ENCODE measurements around the gene MSX1.
A peak's percentile ranks its signal among the peaks of the same experiment; 100 is the strongest.
"Not testable (repeated sequence)": the region's sequence is repeated elsewhere in the genome, so short reads cannot be mapped to it uniquely, and the experiment has no call there.

Gene MSX1

GRCh38 chr4:4859325-4859798, at the start of gene MSX1:
MSX1 (plus strand) TSS chr4:4859665; CDS start chr4:4859900, 235 bp downstream.
- DNase-seq (ENCODE audit: low read depth in 4 of 4, low spot score in 1 of 4) = peak in 2 of 4 experiments; percentile 32 to 59

DNA sequence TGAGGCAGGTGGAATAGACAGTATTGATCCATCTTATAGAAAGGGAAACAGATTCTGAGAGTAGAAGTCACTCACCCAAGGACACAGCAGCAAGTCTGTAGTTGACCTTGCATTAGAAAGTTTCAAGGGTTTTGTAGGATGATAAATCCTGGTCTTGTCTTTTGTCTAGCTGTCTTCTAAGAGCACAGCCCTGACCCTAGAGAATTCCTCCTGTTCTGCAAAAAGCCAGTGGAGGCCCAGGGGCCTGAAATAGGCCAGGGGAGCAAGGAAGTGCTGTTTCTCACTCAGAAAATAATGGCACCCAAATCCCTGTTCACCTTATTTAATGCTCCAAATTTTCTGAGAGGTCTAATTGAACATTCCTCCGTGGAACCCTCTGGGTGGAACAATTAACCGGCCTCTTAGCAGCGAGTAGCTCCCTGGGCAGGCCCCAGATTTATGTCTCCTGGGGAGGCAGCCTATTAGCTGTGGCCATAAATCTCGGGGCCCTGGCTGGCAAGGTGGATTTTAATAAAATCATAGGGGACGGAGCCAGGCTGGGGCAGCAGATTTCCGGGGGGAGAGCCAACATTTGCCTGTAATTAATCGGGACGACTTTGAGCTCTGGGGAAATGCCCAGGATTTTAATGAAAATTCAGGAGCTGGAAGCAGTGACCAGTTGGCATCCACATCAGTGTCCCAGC, 49.2 kb upstream of the MSX1 start:
- DNase-seq (ENCODE audit: low read depth in 4 of 4, low spot score in 1 of 4) = no peak

DNA sequence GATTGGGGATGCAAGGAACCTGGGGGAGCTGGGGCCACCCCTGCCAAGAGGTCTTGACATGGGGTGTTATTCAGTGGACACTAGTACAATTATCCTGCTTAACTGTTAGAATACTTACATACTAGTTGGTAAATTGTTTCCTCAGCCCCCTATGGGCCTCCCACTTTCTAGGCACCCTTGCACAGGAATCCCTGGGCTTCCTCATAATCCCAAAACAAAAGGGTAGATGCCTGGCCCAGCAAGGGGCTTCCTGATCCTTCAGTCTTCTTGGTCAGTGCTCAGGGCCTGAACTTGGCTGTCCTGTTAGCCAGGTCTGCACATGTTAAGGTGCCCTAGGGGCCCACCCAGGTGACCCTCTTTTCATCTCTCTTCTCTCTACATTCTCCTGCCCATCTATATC, 48.7 kb upstream of the MSX1 start:
- DNase-seq (ENCODE audit: low read depth in 4 of 4, low spot score in 1 of 4) = no peak

- no peak for DNase-seq (ENCODE audit: low read depth in 4 of 4, low spot score in 1 of 4)
Observed at GRCh38 chr4:4812145-4812794, 47.2 kb upstream of the MSX1 start.

GRCh38 chr4:4818415-4819212, 40.9 kb upstream of the MSX1 start:
- DNase-seq (ENCODE audit: low read depth in 4 of 4, low spot score in 1 of 4) = no peak

- DNase-seq (ENCODE audit: low read depth in 4 of 4, low spot score in 1 of 4) = no peak
Observed at GRCh38 chr4:4819213-4819606, 40.3 kb upstream of the MSX1 start.

- no peak for DNase-seq (ENCODE audit: low read depth in 4 of 4, low spot score in 1 of 4)
Observed at GRCh38 chr4:4820261-4820660, 39.2 kb upstream of the MSX1 start.

- DNase-seq (ENCODE audit: low read depth in 4 of 4, low spot score in 1 of 4) = no peak
Observed at GRCh38 chr4:4820739-4821138, 38.7 kb upstream of the MSX1 start.

DNA sequence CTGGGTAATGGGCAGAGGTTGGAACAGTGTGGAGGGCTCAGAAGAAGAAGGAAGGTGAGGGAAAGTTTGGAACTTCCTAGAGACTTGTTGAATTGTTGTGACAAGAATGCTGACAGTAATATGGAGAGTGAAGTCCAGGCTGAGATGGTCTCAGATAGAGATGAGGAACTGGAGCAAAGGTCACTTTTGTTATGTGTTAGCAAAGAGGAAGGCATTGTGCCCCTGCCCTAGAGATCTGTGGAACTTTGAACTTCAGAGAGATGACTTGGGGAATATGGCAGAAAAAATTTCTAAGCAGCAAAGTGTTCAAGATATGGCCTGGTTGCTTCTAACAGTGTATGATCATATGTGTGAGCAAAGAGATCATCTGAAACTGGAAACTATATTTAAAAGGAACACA, 37.9 kb upstream of the MSX1 start:
- DNase-seq (ENCODE audit: low read depth in 4 of 4, low spot score in 1 of 4) = no peak

DNA sequence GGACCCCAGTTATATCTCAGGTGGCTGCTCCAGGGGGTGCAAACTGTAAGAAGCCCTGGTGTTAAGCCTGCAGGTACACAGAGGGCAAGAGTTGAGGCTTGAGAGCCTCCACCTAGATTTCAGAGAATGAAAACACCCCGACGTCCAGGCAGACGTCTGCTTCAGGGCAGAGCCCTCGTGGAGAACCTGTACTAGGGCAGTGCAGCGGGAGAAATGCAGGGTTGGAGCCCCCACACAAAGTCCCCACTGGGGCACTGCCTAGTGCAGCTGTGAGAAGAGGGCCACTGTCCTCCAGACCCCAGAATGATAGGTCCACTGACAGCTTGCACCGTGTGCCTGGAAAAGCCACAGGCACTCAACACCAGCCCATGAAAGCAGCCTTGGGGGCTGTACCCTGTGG, 37.2 kb upstream of the MSX1 start:
- not testable (repeated sequence) for DNase-seq (ENCODE audit: low read depth in 4 of 4, low spot score in 1 of 4)

DNA sequence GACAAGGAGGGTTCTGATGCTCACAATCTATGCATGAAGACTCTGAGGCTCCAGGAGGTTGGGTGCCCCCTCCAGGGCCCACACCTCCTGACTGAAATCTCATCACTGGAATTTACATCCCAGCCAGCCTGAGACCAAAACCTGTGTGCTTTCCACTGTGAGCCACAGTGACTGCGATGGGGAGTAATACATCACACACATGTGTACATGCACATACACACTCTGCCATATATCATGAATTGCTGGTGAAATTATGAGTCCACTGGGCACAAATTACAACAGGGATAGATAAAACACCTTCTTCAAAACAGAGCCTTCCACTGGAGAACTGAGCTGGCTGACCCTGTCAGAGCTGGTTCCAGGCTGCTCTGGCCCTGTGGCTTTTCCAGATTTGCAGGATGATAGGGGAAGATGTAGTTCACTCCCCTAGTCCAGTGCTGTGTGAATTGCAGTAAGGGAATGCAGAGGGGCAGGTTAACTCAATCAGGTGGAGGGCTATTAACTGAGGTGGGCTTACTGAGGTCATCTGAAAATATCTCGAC, 35.8 kb upstream of the MSX1 start:
- DNase-seq (ENCODE audit: low read depth in 4 of 4, low spot score in 1 of 4) = no peak

- no peak for DNase-seq (ENCODE audit: low read depth in 4 of 4, low spot score in 1 of 4)
Observed at GRCh38 chr4:4824232-4824631, 35.2 kb upstream of the MSX1 start.

- DNase-seq (ENCODE audit: low read depth in 4 of 4, low spot score in 1 of 4) = no peak
Observed at GRCh38 chr4:4825431-4825830, 34.0 kb upstream of the MSX1 start.

- no peak for DNase-seq (ENCODE audit: low read depth in 4 of 4, low spot score in 1 of 4)
Observed at GRCh38 chr4:4829837-4830236, 29.6 kb upstream of the MSX1 start.

DNA sequence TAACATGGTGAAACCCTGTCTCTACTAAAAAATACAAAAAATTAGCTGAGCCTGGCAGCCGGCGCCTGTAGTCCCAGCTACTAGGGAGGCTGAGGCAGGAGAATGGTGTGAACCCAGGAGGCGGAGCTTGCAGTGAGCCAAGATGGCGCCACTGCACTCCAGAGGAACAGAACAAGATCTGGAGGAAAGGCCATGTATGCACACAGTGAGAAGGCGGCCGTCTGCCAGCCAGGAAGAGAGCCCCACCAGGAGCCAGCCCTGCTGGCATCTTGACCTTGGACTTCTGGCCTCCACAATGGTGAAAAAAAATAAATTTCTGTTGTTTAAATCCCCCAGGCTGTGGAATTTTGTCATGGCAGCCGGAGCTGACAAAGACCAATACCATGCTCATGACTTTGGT, 28.2 kb upstream of the MSX1 start:
- DNase-seq (ENCODE audit: low read depth in 4 of 4, low spot score in 1 of 4) = no peak

- DNase-seq (ENCODE audit: low read depth in 4 of 4, low spot score in 1 of 4) = no peak
Observed at GRCh38 chr4:4831825-4832224, 27.6 kb upstream of the MSX1 start.

GRCh38 chr4:4836044-4836443, 23.4 kb upstream of the MSX1 start:
- DNase-seq (ENCODE audit: low read depth in 4 of 4, low spot score in 1 of 4) = no peak

- no peak for DNase-seq (ENCODE audit: low read depth in 4 of 4, low spot score in 1 of 4)
Observed at GRCh38 chr4:4837316-4837715, 22.1 kb upstream of the MSX1 start.

DNA sequence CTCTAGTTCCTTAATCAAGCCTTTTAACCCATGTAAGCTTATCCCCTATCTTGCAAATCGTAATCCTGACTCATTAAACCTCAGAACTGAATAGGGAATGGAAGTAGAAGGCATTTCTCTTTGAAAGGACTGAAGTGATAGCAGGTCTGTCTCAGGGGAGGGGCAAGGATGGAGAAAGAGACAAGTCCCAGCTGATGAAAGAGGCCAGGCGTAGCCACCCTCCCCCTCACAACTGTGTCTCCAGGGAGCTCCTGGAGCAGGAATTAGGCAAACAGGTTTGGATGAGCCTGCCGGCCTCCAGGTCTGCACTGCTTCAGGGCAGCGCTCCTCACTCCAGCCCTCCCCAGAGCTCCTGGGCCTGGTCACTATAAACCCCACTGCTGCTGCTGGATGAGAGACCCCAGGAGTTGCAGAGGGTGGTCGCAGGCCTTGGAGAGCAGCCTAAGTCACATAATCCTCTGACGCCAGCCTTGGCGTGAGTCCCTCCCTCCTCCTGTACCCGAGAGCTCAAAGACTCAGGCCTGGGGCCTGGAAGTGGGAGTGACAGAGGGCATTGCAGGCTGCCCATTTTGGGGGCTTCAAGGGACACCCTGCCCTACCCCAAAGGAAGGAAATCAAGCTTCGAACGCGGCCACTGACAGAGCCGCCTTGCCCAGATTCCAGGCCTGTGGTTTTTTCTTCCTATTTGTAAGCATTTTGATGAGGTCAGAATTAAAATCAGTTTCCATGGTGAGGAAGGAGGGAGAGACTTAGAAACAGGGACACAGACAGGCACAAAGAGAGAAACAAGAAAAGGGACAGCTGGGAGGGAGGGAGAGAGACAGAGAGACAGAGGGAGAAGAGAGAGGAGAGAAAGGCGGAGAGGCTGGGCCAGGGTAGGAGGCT, 21.2 kb upstream of the MSX1 start:
- no peak for DNase-seq (ENCODE audit: low read depth in 4 of 4, low spot score in 1 of 4)

- DNase-seq (ENCODE audit: low read depth in 4 of 4, low spot score in 1 of 4) = no peak
Observed at GRCh38 chr4:4838936-4839810, 20.3 kb upstream of the MSX1 start.

All from stimulated activated CD4-positive, alpha-beta T cell treated with anti-CD3 and anti-CD28 coated beads, Interleukin-1b, Interleukin-23, amount 100 ng/mL, for 24 hours (primary cell).